K562 (cell line): ENCODE data around the gene POLR3G. TPM values are rescaled to one million over a fixed set of nuclear protein-coding genes. Genes with fewer than 3 reads are reported as not detected.
A peak's percentile ranks its signal among the peaks of the same experiment; 100 is the strongest.

Source experiments
- ADNP ChIP-seq: fragments of 200-800 bp; sonication (Bioruptor generic); IDR thresholded peaks from 2 replicates; pipeline ENCODE4 v1.6.1; 2016; ENCODE audit warnings: missing genetic modification characterization, missing compliant biosample characterization
- CBX8 ChIP-seq: fragments of 200-600 bp; sonication (generic); IDR thresholded peaks from 2 replicates; pipeline ENCODE4 v1.6.1; 2012; ENCODE audit warnings: borderline replicate concordance, mixed run types, low read depth, mild to moderate bottlenecking, moderate library complexity, mixed read lengths, low read length, control low read depth, inconsistent platforms; ENCODE audit not compliant: poor library complexity, severe bottlenecking; ENCODE audit errors: extremely low read depth
- GATA2 ChIP-seq: sonication (generic); formaldehyde crosslinking; IDR thresholded peaks from 2 replicates; pipeline ENCODE4 v1.4.0; 2020; ENCODE audit warnings: mild to moderate bottlenecking, missing genetic modification reagents
- GTF2A2 ChIP-seq: IDR thresholded peaks from 2 replicates; pipeline ENCODE4 v1.6.1; 2016; ENCODE audit warnings: mild to moderate bottlenecking, missing genetic modification characterization, missing compliant biosample characterization
- GTF2E2 ChIP-seq: fragments of 200-800 bp; sonication (Bioruptor generic); IDR thresholded peaks from 2 replicates; pipeline ENCODE4 v1.6.1; 2016; ENCODE audit warnings: missing genetic modification characterization, missing compliant biosample characterization
- HES1 ChIP-seq: fragments of 450-650 bp; IDR thresholded peaks from 2 replicates; pipeline ENCODE4 v1.6.1; 2016; ENCODE audit warnings: low read depth, mild to moderate bottlenecking, moderate library complexity
- KAT7 ChIP-seq: sonication (generic); formaldehyde crosslinking; IDR thresholded peaks from 2 replicates; pipeline ENCODE4 v1.8.0; 2022; ENCODE audit warnings: missing genetic modification reagents, mild to moderate bottlenecking, borderline replicate concordance
- KLF1 ChIP-seq: fragments of 450-650 bp; IDR thresholded peaks from 2 replicates; pipeline ENCODE4 v1.6.1; 2016; ENCODE audit warnings: missing genetic modification characterization, missing compliant biosample characterization
- KLF16 ChIP-seq: IDR thresholded peaks from 2 replicates; pipeline ENCODE4 v1.6.1; 2016; ENCODE audit warnings: antibody characterized with exemption
- NFRKB ChIP-seq: fragments of 450-650 bp; IDR thresholded peaks from 2 replicates; pipeline ENCODE4 v1.6.1; 2016; ENCODE audit warnings: low read depth
- NR0B1 ChIP-seq: fragments of 450-650 bp; IDR thresholded peaks from one replicate; pipeline ENCODE4 v1.6.1; 2018; ENCODE audit warnings: mild to moderate bottlenecking, moderate library complexity; ENCODE audit not compliant: partially characterized antibody
- PCBP1 ChIP-seq: fragments of 200-400 bp; formaldehyde crosslinking; IDR thresholded peaks from 2 replicates; pipeline ENCODE4 v1.6.1; 2018; ENCODE audit warnings: mild to moderate bottlenecking, low read depth, low read length; ENCODE audit not compliant: poor library complexity, severe bottlenecking
- PTTG1 ChIP-seq: fragments of 450-650 bp; IDR thresholded peaks from 2 replicates; pipeline ENCODE4 v1.6.1; 2016; ENCODE audit warnings: low read depth, mild to moderate bottlenecking, missing genetic modification characterization, missing compliant biosample characterization
- SMARCC2 ChIP-seq: fragments of 450-650 bp; IDR thresholded peaks from 2 replicates; pipeline ENCODE4 v1.6.1; 2017; ENCODE audit warnings: antibody characterized with exemption, moderate library complexity, mild to moderate bottlenecking, low read depth
- SNAPC5 ChIP-seq: fragments of 250-450 bp; sonication (Bioruptor Pico); IDR thresholded peaks from 2 replicates; pipeline ENCODE4 v1.8.0; 2021; ENCODE audit warnings: moderate library complexity, mild to moderate bottlenecking, inconsistent platforms
- TSC22D4 ChIP-seq: fragments of 450-650 bp; IDR thresholded peaks from 2 replicates; pipeline ENCODE4 v1.6.1; 2016; ENCODE audit warnings: missing genetic modification characterization, missing biosample characterization, control low read depth
- YBX1 ChIP-seq: fragments of 450-650 bp; IDR thresholded peaks from 2 replicates; pipeline ENCODE4 v1.7.1; 2016; ENCODE audit warnings: mild to moderate bottlenecking
- YY1 ChIP-seq, 3 experiments: IDR thresholded peaks; 2 replicates each; pipeline ENCODE4 v1.6.1; 2011; ENCODE audit warnings: low read length in 2 of 3, mild to moderate bottlenecking in 2 of 3, moderate library complexity in 2 of 3, borderline replicate concordance in 1 of 3, control low read depth in 1 of 3, low read depth in 1 of 3; ENCODE audit not compliant: insufficient read depth in 3 of 3, insufficient replicate concordance in 2 of 3, control insufficient read depth in 1 of 3, insufficient read length in 1 of 3; ENCODE audit errors: extremely low read depth in 1 of 3
- ZC3H8 ChIP-seq: fragments of 450-650 bp; IDR thresholded peaks from 2 replicates; pipeline ENCODE4 v1.6.1; 2017
- ZNF12 ChIP-seq: sonication (generic); formaldehyde crosslinking; IDR thresholded peaks from 2 replicates; pipeline ENCODE4 v1.4.0; 2020; ENCODE audit warnings: mild to moderate bottlenecking, missing genetic modification reagents
- ZNF184 ChIP-seq: sonication (generic); formaldehyde crosslinking; IDR thresholded peaks from 2 replicates; pipeline ENCODE4 v1.5.0; 2020; ENCODE audit warnings: missing genetic modification reagents
- ZNF655 ChIP-seq: fragments of 250-450 bp; sonication (Bioruptor Pico); IDR thresholded peaks from 2 replicates; pipeline ENCODE4 v1.5.0; 2021
- polyA plus RNA-seq, 8 experiments: library from polyadenylated mRNA; depleted of rRNA in 4 of 8; stranded (reverse) in 5 of 8; unstranded in 3 of 8; fragments of >200 nt; fragmentation: Nextera tagmentation in 2 of 8; fragmentation: Illumina TruSeq in 1 of 8; extraction: Ambion mirVana in 2 of 8; extraction: Trizol in 1 of 8; gene quantifications; 2 replicates each; pipeline versions ENCODE4 v1.2.1 to v1.2.3, GENCODE V29; 2011 to 2014; ENCODE audit warnings: inconsistent platforms in 1 of 8, missing spikeins in 1 of 8
- total RNA-seq, 7 experiments: library from RNA; depleted of rRNA in 6 of 7; stranded (reverse); fragments of >200 nt in 6 of 7; fragmentation: Illumina TruSeq in 2 of 7; extraction: Trizol in 2 of 7; gene quantifications; 2 replicates each; pipeline versions ENCODE4 v1.2.1 to v1.2.3, GENCODE V29; 2011 to 2021; ENCODE audit warnings: low replicate concordance in 1 of 7
- TF ChIP-seq, protein P1 (sequence below), 2 experiments: fragments of 450-650 bp; conservative IDR thresholded peaks; 2 replicates each; pipeline ENCODE4 v1.6.1; 2017; ENCODE audit warnings: mild to moderate bottlenecking in 2 of 2, moderate library complexity in 2 of 2

POLR3G gene
- total and polyA plus RNA-seq, 9 of the 15 experiments (the other 6 are each of a cell fraction or from before 2014, with no cell fraction given), result 39.0 to 111 (median 59.0) TPM

DNA sequence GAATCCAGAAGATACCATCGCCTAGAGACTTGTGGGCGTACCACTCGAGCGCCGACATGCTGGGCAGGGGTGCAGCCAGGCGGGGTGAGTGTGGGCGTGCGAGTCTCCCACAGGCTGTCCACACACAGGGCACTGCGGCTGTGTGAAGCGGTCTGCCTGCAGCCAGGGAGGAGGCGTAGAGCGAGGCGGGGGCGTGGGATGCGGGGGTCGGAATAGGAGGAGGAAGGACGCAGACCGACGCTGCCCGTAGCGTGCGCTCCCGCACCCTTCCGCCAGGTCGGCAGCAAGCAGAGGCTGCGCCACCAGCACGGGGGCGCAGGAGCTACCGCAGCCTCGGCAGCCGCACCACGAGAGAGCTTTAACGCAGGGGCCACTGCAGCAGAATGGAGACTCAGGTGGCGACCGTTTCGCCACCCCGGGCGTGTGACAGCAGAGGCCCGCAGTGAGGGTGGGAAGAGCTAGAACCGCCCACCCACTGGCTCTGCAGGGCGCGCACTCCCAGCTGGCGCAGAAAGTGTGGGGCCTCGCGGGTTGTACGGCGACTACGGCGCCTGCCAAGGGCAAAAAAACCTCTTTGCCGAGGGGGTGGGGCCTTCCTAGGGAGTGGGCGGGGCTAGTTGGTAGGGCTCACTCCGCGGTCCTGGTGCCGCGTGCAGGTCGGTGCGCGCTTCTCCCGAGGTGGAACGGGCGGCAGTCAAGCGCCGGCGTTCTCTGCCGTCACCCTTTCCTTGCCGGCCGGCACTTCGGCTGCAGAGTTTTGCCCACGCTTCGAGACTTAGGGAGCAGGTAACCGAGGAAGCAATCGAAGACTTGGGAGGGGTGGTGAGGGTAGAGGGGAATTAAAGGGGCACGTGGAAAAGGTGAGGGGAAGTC is at the start of gene POLR3G, which contains the start of gene MBLAC2 (continued):
- no peak for TF ChIP-seq ZNF184 (CRISPR knock-in tag)
- TF ChIP-seq ZC3H8, result no peak
- no peak for TF ChIP-seq NR0B1
- TF ChIP-seq PTTG1 (tag), result no peak
- peak; percentile 61 for TF ChIP-seq NFRKB
- TF ChIP-seq YY1 (IDR thresholded peaks at IDR 0.05; ENCODE audit: borderline replicate concordance in 1 of 3, control insufficient read depth in 1 of 3, extremely low read depth in 1 of 3, insufficient read depth in 3 of 3, insufficient read length in 1 of 3, insufficient replicate concordance in 2 of 3, low read depth in 1 of 3, low read length in 2 of 3), result peak in 2 of 3 experiments; percentile 42 to 53
- no peak for TF ChIP-seq GATA2
- TF ChIP-seq HES1, result no peak
- peak; percentile 66; the same call in 1 of the 2 replicates for TF ChIP-seq KAT7
- TF ChIP-seq KLF1 (tag), result no peak
- TF ChIP-seq TSC22D4, result no peak
- no peak for TF ChIP-seq CBX8
- TF ChIP-seq SMARCC2, result no peak
- peak; percentile 54; the same call in 1 of the 2 replicates for TF ChIP-seq KLF16
- TF ChIP-seq ZNF655, result no peak
- no peak for TF ChIP-seq YBX1
- 0 out of 2 replicates have a peak, but pooled peaks have one; percentile 44 for TF ChIP-seq GTF2E2
- TF ChIP-seq SNAPC5 (CRISPR knock-in tag), result no peak
- TF ChIP-seq PCBP1, result peak; percentile 18
- TF ChIP-seq, protein P1, sequence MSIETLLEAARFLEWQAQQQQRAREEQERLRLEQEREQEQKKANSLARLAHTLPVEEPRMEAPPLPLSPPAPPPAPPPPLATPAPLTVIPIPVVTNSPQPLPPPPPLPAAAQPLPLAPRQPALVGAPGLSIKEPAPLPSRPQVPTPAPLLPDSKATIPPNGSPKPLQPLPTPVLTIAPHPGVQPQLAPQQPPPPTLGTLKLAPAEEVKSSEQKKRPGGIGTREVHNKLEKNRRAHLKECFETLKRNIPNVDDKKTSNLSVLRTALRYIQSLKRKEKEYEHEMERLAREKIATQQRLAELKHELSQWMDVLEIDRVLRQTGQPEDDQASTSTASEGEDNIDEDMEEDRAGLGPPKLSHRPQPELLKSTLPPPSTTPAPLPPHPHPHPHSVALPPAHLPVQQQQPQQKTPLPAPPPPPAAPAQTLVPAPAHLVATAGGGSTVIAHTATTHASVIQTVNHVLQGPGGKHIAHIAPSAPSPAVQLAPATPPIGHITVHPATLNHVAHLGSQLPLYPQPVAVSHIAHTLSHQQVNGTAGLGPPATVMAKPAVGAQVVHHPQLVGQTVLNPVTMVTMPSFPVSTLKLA (conservative IDR thresholded peaks at IDR 0.05), result peak; percentile 71 to 90
- TF ChIP-seq GTF2A2 (tag), result no peak
- TF ChIP-seq ZNF12 (CRISPR knock-in tag), result no peak; the same call in 1 of the 2 replicates
- TF ChIP-seq ADNP (tag), result no peak
